Measurements from ENCODE around the gene SCAP. TPM values are rescaled to one million over a fixed set of nuclear protein-coding genes. Genes with fewer than 3 reads are reported as not detected.
A peak's percentile ranks its signal among the peaks of the same experiment; 100 is the strongest.
"Not testable (repeated sequence)": the region's sequence is repeated elsewhere in the genome, so short reads cannot be mapped to it uniquely, and the experiment has no call there.

SCAP gene
- total RNA-seq, 1 donor from 2014 or later: 49.7 TPM

- H3K4me3 Mint-ChIP-seq (ENCODE audit: unreplicated experiment): no peak overlapping the region
- DNase-seq (ENCODE audit: low spot score): no peak
- H3K27me3 Mint-ChIP-seq (ENCODE audit: low read depth): no peaks in the 10 kb centered on the region
- H3K9me3 Mint-ChIP-seq (ENCODE audit: low read depth): no peaks in the 10 kb centered on the region
- TF ChIP-seq CTCF (IDR thresholded peaks at IDR 0.05): no peak
- H3K27ac Mint-ChIP-seq (ENCODE audit: unreplicated experiment): no peak overlapping the region
- H3K36me3 Mint-ChIP-seq (ENCODE audit: low read depth): no peaks in the 10 kb centered on the region
- peaks cover 13% of the 10 kb centered on the region for H3K4me1 Mint-ChIP-seq (ENCODE audit: low read depth)
Observed at GRCh38 chr3:47517937-47518336, 42.2 kb upstream of the SCAP start.

- Mint-ChIP-seq H3K9me3 (ENCODE audit: low read depth) (no peaks in the 10 kb centered on the region), H3K4me1 (ENCODE audit: low read depth) (peaks cover 15% of the 10 kb centered on the region), H3K4me3 (ENCODE audit: unreplicated experiment) (no peak overlapping the region), H3K27ac (ENCODE audit: unreplicated experiment) (no peak overlapping the region), H3K36me3 (ENCODE audit: low read depth) (no peaks in the 10 kb centered on the region), H3K27me3 (ENCODE audit: low read depth) (no peaks in the 10 kb centered on the region)
- no peak for DNase-seq (ENCODE audit: low spot score)
- no peak for TF ChIP-seq CTCF (IDR thresholded peaks at IDR 0.05)
Observed at GRCh38 chr3:47515864-47516319, 40.2 kb upstream of the SCAP start.

- no peak for DNase-seq (ENCODE audit: low spot score)
- Mint-ChIP-seq H3K27ac (ENCODE audit: unreplicated experiment) (no peak overlapping the region), H3K36me3 (ENCODE audit: low read depth) (peaks cover 2% of the 10 kb centered on the region), H3K4me3 (ENCODE audit: unreplicated experiment) (peak overlapping the region; percentile 41), H3K9me3 (ENCODE audit: low read depth) (no peaks in the 10 kb centered on the region), H3K4me1 (ENCODE audit: low read depth) (peaks cover 15% of the 10 kb centered on the region), H3K27me3 (ENCODE audit: low read depth) (no peaks in the 10 kb centered on the region)
- TF ChIP-seq CTCF (IDR thresholded peaks at IDR 0.05): no peak
Observed at GRCh38 chr3:47515100-47515499, 39.4 kb upstream of the SCAP start.

- peak; percentile 77 for TF ChIP-seq CTCF (IDR thresholded peaks at IDR 0.05)
- no peaks in the 10 kb centered on the region for H3K9me3 Mint-ChIP-seq (ENCODE audit: low read depth)
- H3K4me1 Mint-ChIP-seq (ENCODE audit: low read depth): peaks cover 15% of the 10 kb centered on the region
- DNase-seq (ENCODE audit: low spot score): peak; percentile 99
- peak within 1 kb of the TSS; percentile 93 for H3K27ac Mint-ChIP-seq (ENCODE audit: unreplicated experiment)
- no peaks in the 10 kb centered on the region for H3K27me3 Mint-ChIP-seq (ENCODE audit: low read depth)
- peak within 1 kb of the TSS; percentile 96 for H3K4me3 Mint-ChIP-seq (ENCODE audit: unreplicated experiment)
- peaks cover 3% of the 10 kb centered on the region for H3K36me3 Mint-ChIP-seq (ENCODE audit: low read depth)
Observed at GRCh38 chr3:47513125-47513929, 37.6 kb upstream of the SCAP start, which contains the start of gene ELP6. TSS of gene ELP6 (minus strand) at chr3:47513712. CDS start at chr3:47513590, 122 bp downstream.

GRCh38 chr3:47512416-47513124 lies 36.8 kb upstream of the SCAP start:
- H3K27me3 Mint-ChIP-seq (ENCODE audit: low read depth): no peaks in the 10 kb centered on the region
- no peak for DNase-seq (ENCODE audit: low spot score)
- no peak for TF ChIP-seq CTCF (IDR thresholded peaks at IDR 0.05)
- peaks cover 3% of the 10 kb centered on the region for H3K36me3 Mint-ChIP-seq (ENCODE audit: low read depth)
- H3K4me3 Mint-ChIP-seq (ENCODE audit: unreplicated experiment): peak overlapping the region; percentile 96
- H3K27ac Mint-ChIP-seq (ENCODE audit: unreplicated experiment): peak overlapping the region; percentile 93
- no peaks in the 10 kb centered on the region for H3K9me3 Mint-ChIP-seq (ENCODE audit: low read depth)
- peaks cover 15% of the 10 kb centered on the region for H3K4me1 Mint-ChIP-seq (ENCODE audit: low read depth)

GRCh38 chr3:47505267-47505666 lies 29.5 kb upstream of the SCAP start:
- not testable (repeated sequence) for H3K27ac Mint-ChIP-seq (ENCODE audit: unreplicated experiment); H3K4me3 Mint-ChIP-seq (ENCODE audit: unreplicated experiment); H3K27me3 Mint-ChIP-seq (ENCODE audit: low read depth); DNase-seq (ENCODE audit: low spot score); H3K9me3 Mint-ChIP-seq (ENCODE audit: low read depth); H3K4me1 Mint-ChIP-seq (ENCODE audit: low read depth)
- peaks cover 26% of the 10 kb centered on the region for H3K36me3 Mint-ChIP-seq (ENCODE audit: low read depth)
